Ectodermal cell (in vitro differentiated cells): Measurements from ENCODE around the gene SLC50A1.
A peak's percentile ranks its signal among the peaks of the same experiment; 100 is the strongest.
"Not testable (repeated sequence)": the region's sequence is repeated elsewhere in the genome, so short reads cannot be mapped to it uniquely, and the experiment has no call there.

Source experiments
- H3K27ac ChIP-seq: 2 replicates; pipeline ENCODE4 v1.7.0; 2013; ENCODE audit warnings: mild to moderate bottlenecking, low read depth, low read length; ENCODE audit not compliant: insufficient read depth, poor library complexity, severe bottlenecking
- H3K27me3 ChIP-seq: 2 replicates; pipeline ENCODE4 v1.7.0; 2013; ENCODE audit warnings: mild to moderate bottlenecking, low read length; ENCODE audit not compliant: insufficient read depth, control insufficient read depth, poor library complexity, severe bottlenecking
- H3K36me3 ChIP-seq: one replicate; pipeline ENCODE4 v1.7.0; 2013; ENCODE audit warnings: low read length; ENCODE audit not compliant: control insufficient read depth, insufficient read depth
- H3K4me1 ChIP-seq: one replicate; pipeline ENCODE4 v1.7.0; 2013; ENCODE audit warnings: low read length; ENCODE audit not compliant: control insufficient read depth, insufficient read depth
- H3K4me3 ChIP-seq: 2 replicates; pipeline ENCODE4 v1.7.0; 2013; ENCODE audit warnings: low read depth, low read length, control low read depth; ENCODE audit not compliant: insufficient read depth
- H3K9me3 ChIP-seq: 2 replicates; pipeline ENCODE4 v1.7.0; 2013; ENCODE audit warnings: mild to moderate bottlenecking, low read length, moderate library complexity; ENCODE audit not compliant: control insufficient read depth
- WGBS, 2 experiments: methylation state at CpG; one replicate each; pipeline ENCODE4 v1.1.7; 2013; ENCODE audit warnings: missing lambda C conversion rate in 2 of 2; 5-methylcytosine and 5-hydroxymethylcytosine counted together

SLC50A1 gene

GRCh38 chr1:155116113-155116764, 19.4 kb upstream of the SLC50A1 start:
- no peaks in the 10 kb centered on the region for H3K4me1 ChIP-seq
- no peaks in the 10 kb centered on the region for H3K36me3 ChIP-seq
- H3K27me3 ChIP-seq = peaks cover 9% of the 10 kb centered on the region
- no peak overlapping the region for H3K4me3 ChIP-seq
- 84 to 88% methylated on average over 5 of the region's 5 CpGs for WGBS, 2 experiments
- no peak overlapping the region for H3K27ac ChIP-seq
- no peaks in the 10 kb centered on the region for H3K9me3 ChIP-seq

GRCh38 chr1:155117610-155118009, 18.0 kb upstream of the SLC50A1 start:
- Histone ChIP-seq H3K4me1 (no peaks in the 10 kb centered on the region), H3K27me3 (peaks cover 9% of the 10 kb centered on the region), H3K27ac (no peak overlapping the region), H3K9me3 (no peaks in the 10 kb centered on the region), H3K4me3 (no peak overlapping the region), H3K36me3 (no peaks in the 10 kb centered on the region)
- WGBS, 2 experiments = 83 to 84% methylated on average over 4 of the region's 4 CpGs

GRCh38 chr1:155118090-155118489, 17.6 kb upstream of the SLC50A1 start:
- 92 to 93% methylated on average over 7 of the region's 7 CpGs for WGBS, 2 experiments
- not testable (repeated sequence) for H3K27me3 ChIP-seq, H3K9me3 ChIP-seq, H3K27ac ChIP-seq, H3K4me1 ChIP-seq, H3K4me3 ChIP-seq, H3K36me3 ChIP-seq

GRCh38 chr1:155120253-155120652, 15.4 kb upstream of the SLC50A1 start:
- 83 to 86% methylated on average over 6 of the region's 6 CpGs for WGBS, 2 experiments
- H3K4me1 ChIP-seq = peaks cover 9% of the 10 kb centered on the region
- H3K9me3 ChIP-seq = no peaks in the 10 kb centered on the region
- H3K27ac ChIP-seq = no peak overlapping the region
- no peak overlapping the region for H3K4me3 ChIP-seq
- peaks cover 24% of the 10 kb centered on the region for H3K27me3 ChIP-seq
- H3K36me3 ChIP-seq = no peaks in the 10 kb centered on the region

- H3K9me3 ChIP-seq = no peaks in the 10 kb centered on the region
- 86 to 87% methylated on average over 2 of the region's 2 CpGs for WGBS, 2 experiments
- no peak overlapping the region for H3K27ac ChIP-seq
- peaks cover 17% of the 10 kb centered on the region for H3K4me1 ChIP-seq
- H3K27me3 ChIP-seq = peaks cover 34% of the 10 kb centered on the region
- no peak overlapping the region for H3K4me3 ChIP-seq
- no peaks in the 10 kb centered on the region for H3K36me3 ChIP-seq
Observed at GRCh38 chr1:155121249-155121648, 14.4 kb upstream of the SLC50A1 start.

GRCh38 chr1:155122308-155122707, 13.3 kb upstream of the SLC50A1 start:
- Histone ChIP-seq H3K4me1 (peaks cover 26% of the 10 kb centered on the region), H3K27ac (no peak overlapping the region), H3K36me3 (no peaks in the 10 kb centered on the region), H3K27me3 (peaks cover 44% of the 10 kb centered on the region), H3K4me3 (no peak overlapping the region), H3K9me3 (no peaks in the 10 kb centered on the region)
- 86 to 97% methylated on average over 2 of the region's 2 CpGs for WGBS, 2 experiments

GRCh38 chr1:155123801-155124200, 11.9 kb upstream of the SLC50A1 start:
- H3K27ac ChIP-seq = no peak overlapping the region
- WGBS, 2 experiments = 90 to 93% methylated on average over 3 to 4 of the region's 4 CpGs
- peaks cover 54% of the 10 kb centered on the region for H3K27me3 ChIP-seq
- peaks cover 37% of the 10 kb centered on the region for H3K4me1 ChIP-seq
- no peaks in the 10 kb centered on the region for H3K36me3 ChIP-seq
- no peaks in the 10 kb centered on the region for H3K9me3 ChIP-seq
- H3K4me3 ChIP-seq = no peak overlapping the region

GRCh38 chr1:155124503-155125463, 10.9 kb upstream of the SLC50A1 start:
- Histone ChIP-seq H3K4me3 (no peak overlapping the region), H3K36me3 (no peaks in the 10 kb centered on the region), H3K27me3 (peaks cover 60% of the 10 kb centered on the region), H3K4me1 (peaks cover 46% of the 10 kb centered on the region), H3K27ac (no peak overlapping the region), H3K9me3 (no peaks in the 10 kb centered on the region)
- WGBS, 2 experiments = 49 to 57% methylated on average over 16 of the region's 16 CpGs

GRCh38 chr1:155125511-155125945, 10.1 kb upstream of the SLC50A1 start:
- Histone ChIP-seq H3K27me3 (peaks cover 68% of the 10 kb centered on the region), H3K9me3 (no peaks in the 10 kb centered on the region), H3K4me3 (peak overlapping the region; percentile 6), H3K4me1 (peaks cover 53% of the 10 kb centered on the region), H3K27ac (no peak overlapping the region), H3K36me3 (no peaks in the 10 kb centered on the region)
- WGBS, 2 experiments = 36% methylated on average over 11 of the region's 11 CpGs

GRCh38 chr1:155125946-155126555, 9.6 kb upstream of the SLC50A1 start:
- no peaks in the 10 kb centered on the region for H3K36me3 ChIP-seq
- H3K4me3 ChIP-seq = peak overlapping the region; percentile 39
- H3K27ac ChIP-seq = no peak overlapping the region
- no peaks in the 10 kb centered on the region for H3K9me3 ChIP-seq
- peaks cover 57% of the 10 kb centered on the region for H3K4me1 ChIP-seq
- 3% methylated on average over 53 of the region's 53 CpGs for WGBS, 2 experiments
- peaks cover 71% of the 10 kb centered on the region for H3K27me3 ChIP-seq
